HG03378 (cell line): ENCODE results near the gene NPAS3.

Source experiments
- ATAC-seq: cut with Tn5 transposase; IDR thresholded peaks from one replicate; pipeline ENCODE4 v1.9.1; 2021; ENCODE audit warnings: mild to moderate bottlenecking, moderate library complexity; ENCODE audit not compliant: unreplicated experiment

NPAS3 gene

DNA sequence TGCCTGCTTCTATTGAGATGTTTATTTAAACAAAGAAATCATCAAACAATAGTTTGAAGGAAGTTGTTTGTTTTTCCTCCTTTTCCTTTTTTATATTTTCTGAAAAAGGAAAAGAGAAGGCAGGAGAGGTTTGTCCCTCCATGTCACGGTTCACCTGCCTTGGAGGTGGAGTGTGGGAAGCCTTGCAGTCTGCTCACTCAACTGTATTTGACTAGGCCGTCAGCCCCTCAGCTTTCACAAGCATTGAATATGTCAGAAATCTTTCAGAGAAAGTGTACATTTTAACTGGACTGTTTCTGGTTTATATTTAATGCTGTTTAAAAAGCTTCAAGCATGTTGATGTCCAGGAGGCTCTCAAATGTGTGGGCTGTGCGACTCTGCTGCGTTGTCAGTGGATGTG is 370.4 kb downstream of the NPAS3 start:
- ATAC-seq = no peak

DNA sequence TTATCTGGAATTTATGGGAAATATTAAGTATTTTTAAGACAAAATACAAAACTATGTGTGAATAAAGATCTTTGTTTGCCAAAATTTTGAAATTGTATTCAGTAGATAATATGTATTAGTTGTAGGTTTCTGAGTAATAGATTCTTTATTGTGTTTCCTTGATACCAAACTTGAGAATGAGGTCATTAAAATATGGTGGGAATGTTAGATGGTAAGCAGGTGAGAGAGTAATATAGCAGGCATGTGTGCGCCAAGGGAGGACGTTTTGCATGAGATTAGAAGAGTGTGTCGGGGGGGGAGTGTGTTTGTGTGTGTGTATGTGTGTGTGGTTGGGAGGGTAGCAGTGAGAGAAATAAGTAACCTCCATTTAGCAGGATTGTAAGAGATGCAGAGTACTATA is 376.5 kb downstream of the NPAS3 start:
- no peak for ATAC-seq

DNA sequence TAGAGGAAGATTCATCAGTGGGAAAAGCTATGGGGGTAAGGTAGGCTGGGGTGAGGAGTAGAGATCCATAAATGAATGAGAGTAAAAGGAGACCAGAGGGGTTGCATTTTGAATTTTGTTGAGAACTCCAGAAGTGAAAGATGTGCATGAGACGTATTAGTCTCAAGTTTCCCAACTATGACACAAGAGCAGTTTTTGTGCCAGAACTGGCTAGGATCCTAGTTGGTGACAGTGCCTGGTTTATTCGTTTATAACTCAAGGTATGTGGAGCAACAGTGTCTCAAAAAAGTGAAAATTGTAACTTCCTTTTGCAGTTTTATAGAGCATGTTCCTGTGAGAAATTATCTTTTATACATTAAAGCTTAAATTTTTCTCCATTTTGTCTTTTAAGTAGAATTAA is 377.0 kb downstream of the NPAS3 start:
- ATAC-seq = no peak

DNA sequence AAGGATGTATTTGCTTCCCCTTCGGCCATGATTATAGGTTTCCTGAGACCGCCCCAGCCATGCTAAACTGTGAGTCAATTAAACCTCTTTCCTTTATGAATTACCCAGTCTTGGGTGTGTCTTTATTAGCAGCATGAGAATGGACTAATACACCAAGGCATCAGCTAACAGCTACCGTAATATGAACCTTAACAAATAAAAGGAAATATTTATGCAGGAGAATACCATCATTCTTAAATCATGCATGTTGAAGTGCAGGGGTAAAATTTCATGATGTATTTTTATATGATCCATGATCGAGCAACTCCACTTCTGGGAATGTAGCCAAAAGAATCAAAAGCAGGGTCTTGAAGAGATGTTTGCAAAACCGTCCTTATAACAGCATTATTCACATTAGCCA is 379.0 kb downstream of the NPAS3 start:
- no peak for ATAC-seq

DNA sequence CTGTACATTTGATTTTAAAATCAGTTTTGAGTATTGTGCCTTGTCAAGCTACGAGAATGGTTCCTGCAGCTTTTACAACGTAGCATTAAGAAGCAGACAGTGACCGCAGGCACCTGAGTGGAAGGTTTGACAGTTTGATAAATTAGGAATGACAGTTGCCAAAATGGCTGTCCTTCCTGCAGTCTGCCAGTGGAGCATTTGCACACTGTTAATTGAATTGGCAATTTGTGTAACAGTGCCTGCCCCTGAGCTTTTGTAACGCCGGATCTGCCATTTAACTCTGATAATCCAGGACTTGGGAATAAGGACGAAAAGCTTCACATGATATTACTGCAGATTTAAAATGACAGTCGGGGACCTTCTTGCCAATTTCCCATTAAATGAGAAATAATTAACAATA is 385.3 kb downstream of the NPAS3 start:
- ATAC-seq = no peak

DNA sequence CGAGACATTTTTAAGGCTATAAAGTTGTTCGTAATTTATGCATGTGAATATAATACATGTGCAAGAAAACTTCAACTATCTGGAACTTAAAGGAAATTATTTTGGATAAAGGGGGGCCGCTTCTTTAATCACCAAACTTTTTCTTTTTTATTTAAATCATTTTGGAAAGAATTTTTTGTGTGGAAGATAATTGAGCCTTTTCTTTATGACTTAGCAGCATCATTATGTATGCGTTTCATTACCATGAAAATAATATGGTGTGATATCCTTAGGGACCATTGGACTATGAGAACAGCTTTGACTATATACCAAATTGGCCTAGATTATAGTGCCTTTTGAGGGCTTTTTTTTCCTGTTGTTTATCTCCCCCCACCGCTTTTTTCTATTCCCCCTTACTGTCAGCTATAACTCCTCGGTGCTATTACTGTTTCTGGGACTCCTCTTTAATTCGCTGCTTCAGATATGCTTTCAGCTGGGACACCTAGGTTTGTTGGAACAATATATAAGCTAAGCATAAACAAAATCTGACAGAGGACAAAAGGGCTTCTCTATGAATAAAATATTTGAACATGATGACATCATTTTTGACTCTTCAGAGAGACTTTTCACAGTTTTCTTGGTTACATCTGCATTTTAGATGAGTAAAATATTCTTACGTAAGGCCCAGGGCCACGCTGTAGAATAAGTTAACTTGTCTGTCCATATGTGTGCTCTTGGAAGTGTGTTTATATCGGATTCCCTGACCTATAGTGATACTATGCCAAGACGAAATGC is 392.7 kb downstream of the NPAS3 start:
- no peak for ATAC-seq

DNA sequence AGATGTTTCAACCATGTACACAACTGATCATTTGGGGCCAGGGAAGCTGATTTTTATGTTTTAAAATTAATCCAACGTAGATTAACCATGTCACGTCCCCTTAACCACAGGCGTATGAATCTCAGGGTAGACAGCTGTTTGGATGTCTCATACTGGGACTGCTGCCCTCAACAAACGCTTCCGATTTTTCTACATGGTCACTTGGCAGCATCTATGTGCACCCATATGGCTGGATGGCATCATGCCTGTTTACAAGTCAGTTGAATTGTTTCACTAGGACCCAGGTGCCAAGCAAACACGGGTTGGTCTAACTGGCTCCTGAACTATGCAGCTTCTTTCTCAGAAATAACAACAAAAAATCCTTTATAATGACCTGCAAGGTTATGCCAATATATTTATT is 393.8 kb downstream of the NPAS3 start:
- ATAC-seq = no peak

DNA sequence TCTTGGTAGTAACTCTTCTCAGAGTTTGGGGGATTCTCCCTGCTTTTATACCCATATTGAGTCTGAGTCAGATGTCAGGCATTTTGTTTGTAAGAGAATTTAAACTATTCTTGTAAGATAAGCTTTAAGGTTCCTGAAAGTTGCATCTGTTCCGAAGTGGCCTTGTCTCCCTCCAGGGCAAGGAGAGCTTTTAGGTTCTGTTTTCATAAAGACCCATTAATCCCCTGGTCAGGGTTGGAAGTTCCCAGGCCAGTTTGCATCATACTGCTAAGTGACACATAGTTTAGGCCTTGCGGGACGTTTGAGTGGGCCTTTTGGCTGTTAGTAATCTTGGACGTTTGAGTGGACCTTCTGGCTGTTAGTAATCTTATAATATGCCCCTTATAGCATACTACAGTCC is 396.7 kb downstream of the NPAS3 start:
- ATAC-seq = no peak

DNA sequence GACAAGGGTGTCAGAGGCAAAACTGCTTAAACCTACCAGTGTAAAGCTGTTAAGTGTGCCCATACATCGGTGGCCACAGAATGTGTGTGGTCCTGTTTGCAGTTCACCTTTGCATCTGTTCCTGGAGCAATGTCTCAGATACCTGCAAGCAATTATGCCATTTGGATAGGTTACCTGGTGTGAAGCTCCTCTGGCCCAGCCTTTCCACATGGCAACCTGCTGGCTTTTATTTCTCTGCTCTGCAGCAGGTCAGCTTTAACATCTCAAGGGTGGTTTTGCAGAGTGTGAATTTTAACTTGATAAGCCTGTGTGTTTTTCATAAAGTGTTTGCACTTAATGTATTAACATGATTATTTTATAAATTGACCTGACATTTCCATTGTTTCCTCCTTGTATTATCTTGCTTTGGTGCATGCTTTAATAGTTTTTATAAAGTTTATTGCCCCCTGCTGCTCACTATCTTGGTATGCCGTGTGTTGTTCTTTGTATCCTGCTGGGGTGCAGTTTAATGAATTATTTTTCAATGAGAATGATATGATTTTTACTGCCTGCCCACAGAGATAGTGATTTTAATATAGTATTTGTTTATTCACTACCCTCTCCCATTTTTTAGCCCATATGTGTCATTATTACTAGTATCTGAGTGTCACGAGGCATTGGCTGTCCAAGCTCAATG is 403.8 kb downstream of the NPAS3 start:
- ATAC-seq = no peak

DNA sequence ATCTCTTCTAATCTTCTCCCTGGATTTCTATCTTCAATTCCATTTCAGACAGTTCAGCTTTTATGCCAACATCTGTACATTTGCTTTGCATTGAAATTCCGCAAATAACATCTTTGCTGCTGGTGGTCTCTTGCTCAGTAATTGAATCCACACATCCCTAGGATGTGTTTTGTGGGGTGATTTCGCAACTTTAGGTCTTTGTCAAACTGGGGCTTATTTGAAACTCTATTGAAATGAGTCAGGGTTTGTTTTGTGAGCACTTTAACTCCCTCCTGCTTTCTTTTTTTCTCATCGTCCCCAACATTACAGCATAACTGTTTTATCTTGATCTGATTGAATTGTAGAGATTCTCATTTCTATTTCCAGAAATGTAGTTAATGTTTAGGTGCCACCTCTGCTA is 404.3 kb downstream of the NPAS3 start:
- ATAC-seq = no peak

DNA sequence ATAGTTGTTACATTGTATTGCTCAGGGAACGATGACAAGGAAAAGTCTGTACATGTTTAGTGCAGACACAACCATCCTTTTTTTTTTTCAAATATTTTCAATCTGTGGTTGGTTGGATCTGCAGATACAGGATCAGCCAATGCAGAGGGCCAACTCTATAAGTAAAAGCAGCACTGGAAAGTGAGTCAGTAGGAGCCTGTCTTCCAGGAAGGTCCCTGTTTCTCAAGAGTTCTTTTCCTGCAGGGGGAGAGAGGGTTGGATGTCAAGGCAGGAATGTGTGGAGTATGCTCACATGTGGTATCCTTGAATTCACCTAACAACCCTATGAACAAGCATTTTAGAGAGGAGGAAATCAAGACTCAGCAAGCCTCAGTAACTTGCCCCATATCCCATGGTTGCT is 409.1 kb downstream of the NPAS3 start:
- no peak for ATAC-seq

DNA sequence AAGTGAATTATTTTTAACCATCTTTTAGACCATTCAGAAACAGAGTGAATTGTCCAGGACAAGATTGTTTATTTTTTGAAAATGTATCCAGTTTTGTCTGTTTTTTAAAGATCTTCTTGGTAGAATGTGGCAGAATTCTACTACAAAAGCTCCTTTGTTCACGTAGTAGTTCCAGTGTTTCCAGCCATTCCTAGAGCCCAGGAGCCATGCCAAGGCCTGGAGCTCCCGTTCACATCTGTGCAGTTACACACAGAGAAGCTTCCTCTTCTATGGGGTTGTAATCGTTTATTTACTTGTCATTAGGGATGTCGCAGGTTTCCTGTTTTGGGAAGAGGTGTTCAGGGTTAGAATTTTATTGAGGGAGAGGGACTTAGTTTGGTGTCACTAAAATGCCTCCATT is 409.8 kb downstream of the NPAS3 start:
- no peak for ATAC-seq

DNA sequence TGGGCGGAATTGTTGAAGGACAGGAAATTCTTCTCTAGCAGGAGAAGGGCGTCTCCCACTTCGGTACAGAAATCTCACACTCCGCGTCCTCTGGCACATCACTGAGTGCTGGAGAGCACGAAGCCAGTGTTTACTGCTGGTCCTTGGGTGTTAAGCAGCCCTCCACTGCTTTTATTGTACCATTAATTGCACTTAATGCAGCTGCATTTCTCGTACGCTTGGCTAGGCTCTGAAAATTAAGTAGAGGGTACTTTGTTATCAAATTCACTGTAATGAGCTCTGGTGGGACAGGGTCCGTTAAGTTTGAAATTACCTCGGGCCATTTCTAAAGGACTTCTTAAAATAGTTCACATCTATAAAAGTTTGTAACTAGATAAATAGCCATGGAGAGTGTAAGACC is 411.2 kb downstream of the NPAS3 start:
- no peak for ATAC-seq

DNA sequence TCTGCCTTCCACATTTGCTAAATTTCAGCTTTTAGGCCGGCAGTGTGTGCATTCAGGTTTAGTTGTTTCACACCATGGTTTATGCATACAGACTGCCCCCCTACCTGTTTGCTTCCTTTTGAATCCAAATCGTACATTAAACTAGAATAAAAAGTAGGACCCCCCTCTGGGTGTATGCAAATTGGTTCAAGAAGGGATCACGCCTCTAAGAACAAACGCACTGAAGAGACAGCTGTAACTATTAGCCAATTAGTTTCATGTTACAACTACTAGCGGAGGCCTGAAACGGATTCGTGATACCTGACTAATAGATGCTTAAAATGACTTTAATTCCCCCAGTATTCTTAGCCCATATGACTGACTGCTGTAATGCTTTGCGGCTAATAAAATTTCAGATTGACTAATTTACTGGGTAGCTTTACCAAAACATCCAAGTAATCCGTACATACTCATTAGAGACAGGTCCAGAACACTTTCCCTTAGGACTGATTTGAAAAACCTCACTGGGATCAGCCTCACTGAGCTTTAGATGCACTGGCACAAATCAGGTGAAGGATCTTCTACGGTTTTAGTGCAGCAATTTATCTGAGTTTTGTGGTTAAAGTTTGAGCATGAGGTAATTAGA is 411.8 kb downstream of the NPAS3 start:
- no peak for ATAC-seq

DNA sequence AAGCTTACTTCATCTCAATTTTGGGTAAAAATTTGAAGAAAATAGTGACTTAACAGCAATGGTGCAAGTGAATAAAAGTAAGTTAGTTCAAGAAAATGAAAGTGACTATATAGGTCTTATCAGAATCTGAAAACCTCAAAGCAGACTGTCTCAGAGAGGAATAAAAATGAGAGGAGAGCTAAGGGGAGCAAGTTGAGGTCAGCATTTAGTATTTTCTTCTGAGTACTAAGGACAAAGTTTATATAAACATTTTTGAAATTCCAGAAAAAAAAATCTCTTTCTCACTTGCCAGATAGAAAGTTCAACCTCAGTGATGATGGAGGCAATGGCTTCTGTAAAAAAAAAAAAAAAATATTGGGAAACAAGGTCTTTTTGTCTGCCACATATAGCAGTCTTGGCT is 414.1 kb downstream of the NPAS3 start:
- no peak for ATAC-seq

DNA sequence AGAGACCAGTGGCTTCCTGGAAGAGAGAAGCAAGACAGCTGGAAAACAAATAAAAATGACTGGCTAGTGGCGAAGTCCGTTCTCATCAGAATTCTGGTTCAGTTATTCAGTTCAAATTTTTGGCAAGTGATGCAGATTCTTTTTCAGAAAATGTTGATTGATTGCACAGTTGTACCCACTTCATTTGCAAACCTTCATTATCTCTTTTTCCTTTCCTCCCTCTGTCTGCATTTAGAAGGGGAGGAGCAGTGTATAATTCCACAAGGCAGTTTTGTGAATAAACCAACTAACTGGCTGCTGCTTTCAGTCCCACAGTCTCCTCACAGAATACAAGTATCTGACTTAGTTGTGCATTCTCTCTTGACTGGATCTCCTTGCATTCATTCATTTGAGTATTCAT is 417.5 kb downstream of the NPAS3 start:
- no peak for ATAC-seq

DNA sequence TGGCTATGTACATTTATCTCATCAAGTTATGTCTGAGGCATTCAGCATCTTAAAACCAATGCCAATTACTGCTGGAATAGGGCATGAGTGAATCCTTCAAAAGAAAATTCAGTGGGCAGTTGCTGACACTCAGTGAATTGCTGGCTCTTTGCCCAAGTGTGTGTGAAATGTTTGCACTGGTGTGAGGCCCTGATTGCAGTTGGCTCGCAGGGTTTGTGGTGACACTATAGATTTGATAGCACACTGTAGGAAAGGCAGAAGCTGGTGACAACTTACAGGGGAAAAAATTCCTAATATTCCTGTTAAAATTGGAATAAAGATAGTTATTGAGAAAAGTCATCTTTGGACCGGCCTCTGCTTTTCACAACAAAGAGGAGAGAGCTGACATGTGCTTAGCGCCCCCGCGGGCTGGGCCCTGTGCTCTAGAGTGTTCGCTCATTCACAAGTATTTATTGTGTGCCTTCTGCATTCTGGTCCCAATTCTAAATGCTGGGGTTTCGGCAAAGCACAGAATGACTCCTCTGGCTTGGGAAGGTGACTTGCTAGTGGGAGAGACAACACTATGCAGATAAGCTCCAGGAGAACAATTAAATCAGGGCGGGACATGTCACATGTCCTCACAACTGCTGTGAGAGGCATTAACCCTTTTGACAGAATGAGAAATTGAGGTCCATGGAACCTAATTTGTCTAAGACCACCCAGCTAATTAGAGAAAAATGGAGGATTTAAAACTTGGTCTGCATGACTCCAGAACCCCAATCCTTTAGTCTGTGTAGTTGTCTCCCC is 418.7 kb downstream of the NPAS3 start:
- no peak for ATAC-seq

DNA sequence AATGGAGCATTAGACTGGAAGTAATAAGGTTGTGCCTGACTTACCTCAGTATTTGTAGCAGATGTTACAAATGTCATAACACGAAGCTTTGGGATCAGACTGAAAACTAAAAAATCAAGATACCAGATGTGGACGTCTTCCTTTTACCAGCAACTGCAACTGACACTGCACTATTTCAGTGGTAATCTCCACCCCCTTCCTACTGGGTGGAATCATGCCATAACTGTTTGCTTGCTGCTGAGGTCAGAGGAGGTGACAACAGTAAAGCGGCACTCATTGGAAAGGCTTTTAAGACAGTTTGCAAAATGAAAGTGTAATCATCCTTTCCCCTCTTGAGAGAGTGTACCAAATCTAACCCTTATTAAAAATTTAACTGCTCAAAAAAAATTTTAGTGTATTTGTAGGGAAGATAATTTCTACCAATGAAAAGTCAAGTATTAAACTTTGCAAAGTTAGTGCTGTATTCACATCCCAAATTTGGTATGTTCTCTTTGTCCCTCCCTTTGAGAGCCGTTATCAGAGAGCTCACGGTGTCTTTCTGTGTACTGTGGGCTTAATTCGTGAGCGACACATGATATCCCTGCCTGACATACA is 420.7 kb downstream of the NPAS3 start:
- ATAC-seq = no peak

DNA sequence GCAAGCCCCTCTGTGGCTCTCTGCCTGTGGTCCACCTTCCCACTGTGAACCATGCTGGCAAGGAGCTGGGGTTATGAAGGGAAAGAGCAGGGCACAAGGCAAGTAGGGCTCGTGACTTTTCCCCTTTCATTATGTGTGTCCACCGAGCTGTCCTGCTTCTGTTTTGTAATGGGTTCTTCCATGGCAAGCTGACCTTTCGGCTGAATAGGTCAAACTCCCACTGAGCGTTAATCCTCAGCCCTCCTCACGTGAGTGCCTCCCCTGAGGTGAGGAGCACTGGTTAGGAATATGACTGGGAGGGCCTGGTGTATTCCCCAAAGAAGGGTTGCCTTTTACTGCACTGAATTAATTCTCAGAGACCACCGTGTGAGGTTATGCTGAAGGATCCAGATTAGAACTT is 424.3 kb downstream of the NPAS3 start:
- no peak for ATAC-seq

DNA sequence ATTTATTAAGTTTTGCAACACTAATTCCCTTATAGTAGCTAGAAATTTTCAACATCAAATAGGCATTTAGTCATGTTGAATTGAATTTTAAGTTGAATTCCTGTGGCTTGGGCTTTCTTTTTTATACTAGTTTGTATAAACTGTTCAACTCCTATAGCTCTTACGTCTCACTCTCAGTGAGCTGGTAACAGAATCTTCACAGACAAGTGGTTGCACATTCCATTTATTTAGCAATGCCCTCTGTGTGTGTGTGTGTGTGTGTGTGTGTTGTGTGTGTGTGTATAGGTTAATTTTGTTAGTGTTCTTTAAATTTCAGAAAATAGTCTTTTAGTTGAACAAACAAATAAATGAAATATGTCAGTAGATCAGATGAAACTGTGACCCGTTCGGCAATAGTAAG is 425.0 kb downstream of the NPAS3 start:
- ATAC-seq = no peak

DNA sequence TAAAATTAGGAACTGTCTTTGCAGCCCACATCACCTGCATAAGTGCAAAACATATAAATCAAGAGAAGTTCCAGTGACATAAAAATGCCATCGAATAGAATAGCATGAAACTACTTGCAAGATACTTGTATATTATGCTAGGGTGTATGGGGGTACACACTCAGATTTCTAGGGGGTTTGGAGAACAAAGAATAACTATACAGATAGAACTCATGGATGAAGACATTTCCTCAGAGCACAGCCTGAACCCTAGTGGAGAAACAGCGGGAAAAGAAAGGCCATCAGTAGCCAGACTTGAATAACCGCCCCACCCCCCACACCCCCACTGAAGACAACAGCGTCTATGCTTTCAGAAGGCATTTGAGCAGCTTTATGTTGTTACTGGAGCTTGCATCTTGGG is 425.8 kb downstream of the NPAS3 start:
- no peak for ATAC-seq
